ENCODE data around the gene L2HGDH. TPM values are rescaled to one million over a fixed set of nuclear protein-coding genes. Genes with fewer than 3 reads are reported as not detected.

L2HGDH gene
- total RNA-seq, 1 experiment from 2014 or later = 22.6 TPM

DNA sequence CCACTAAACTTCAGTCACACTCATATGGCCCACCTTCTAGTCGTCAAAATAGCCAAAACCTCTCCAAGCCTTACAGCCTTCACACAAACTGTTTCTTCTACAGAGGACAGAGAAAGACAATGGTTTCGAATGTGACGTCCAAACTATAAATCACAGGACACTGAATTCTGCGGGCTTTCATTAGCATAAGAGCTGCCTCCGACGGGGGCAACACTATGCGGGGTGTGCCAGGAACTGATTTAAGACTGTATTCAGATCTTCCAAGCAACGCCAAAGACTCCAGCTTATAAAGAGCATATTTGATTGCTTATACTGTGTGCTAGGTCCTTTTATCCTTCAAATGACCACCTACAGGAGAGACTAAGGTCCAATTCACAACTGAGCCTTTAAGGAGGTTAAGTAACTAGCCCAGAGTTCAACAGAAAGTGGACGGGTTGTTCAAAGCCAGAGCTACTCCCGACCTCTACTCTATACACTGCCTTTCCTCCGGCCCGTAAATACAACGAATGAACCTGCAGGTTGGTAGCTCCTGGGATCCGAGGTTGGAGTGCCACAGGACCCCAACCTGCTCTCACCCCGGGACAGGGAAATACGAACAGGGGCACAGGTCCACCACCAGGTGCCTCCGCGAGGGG lies 575 bp downstream of the L2HGDH start:
- no peak overlapping the region for H2BK15ac ChIP-seq (ENCODE audit: low read depth, low read length)
- peaks cover 9% of the 10 kb centered on the region for H3K23me2 ChIP-seq (ENCODE audit: insufficient read length, low read depth, low read length, poor library complexity, severe bottlenecking)
- H4K20me1 ChIP-seq (ENCODE audit: control insufficient read depth, insufficient read depth, insufficient read length) = no peaks in the 10 kb centered on the region
- no peak overlapping the region for H2BK120ac ChIP-seq (ENCODE audit: low read depth, low read length, poor library complexity, severe bottlenecking)
- H4K8ac ChIP-seq (replicated peaks; ENCODE audit: insufficient read length, low read depth, low read length) = no peak overlapping the region
- Mint-ChIP-seq H3K27me3 (ENCODE audit: low read depth) (no peaks in the 10 kb centered on the region; the same call in 1 of the 2 replicates), H3K4me3 (peak overlapping the region; percentile 88 to 94), H3K27ac (peak overlapping the region; percentile 25 to 89 (median 84)), H3K4me1 (peaks cover 10 to 24% of the 10 kb centered on the region in 2 experiments), H3K36me3 (ENCODE audit: insufficient read depth in 1 of 3, low read depth in 3 of 3) (peaks cover 30 to 39% (median 32%) of the 10 kb centered on the region in 3 experiments), H3K9me3 (peaks cover 13 to 17% of the 10 kb centered on the region in 2 experiments)
- no peaks in the 10 kb centered on the region for H3K27me3 ChIP-seq (ENCODE audit: insufficient read depth, low read length)
- H3K23ac ChIP-seq (ENCODE audit: insufficient read length, low read depth, low read length) = no peak overlapping the region
- no peak overlapping the region for H2BK12ac ChIP-seq (ENCODE audit: insufficient read length, low read depth, low read length)
- no peak overlapping the region for H2BK20ac ChIP-seq (ENCODE audit: low read depth, low read length, poor library complexity, severe bottlenecking)
- H4K91ac ChIP-seq (ENCODE audit: insufficient read length, low read depth, low read length) = no peak overlapping the region
- H3K79me1 ChIP-seq (ENCODE audit: insufficient read depth, low read depth, low read length, poor library complexity, severe bottlenecking) = no peaks in the 10 kb centered on the region
- H3K79me2 ChIP-seq (ENCODE audit: insufficient read depth, low read length) = peaks cover 10% of the 10 kb centered on the region; the same call in 1 of the 2 replicates
- no peak for DNase-seq
- no peak overlapping the region for H2AFZ ChIP-seq (ENCODE audit: low read length)
- TF ChIP-seq, protein P1, sequence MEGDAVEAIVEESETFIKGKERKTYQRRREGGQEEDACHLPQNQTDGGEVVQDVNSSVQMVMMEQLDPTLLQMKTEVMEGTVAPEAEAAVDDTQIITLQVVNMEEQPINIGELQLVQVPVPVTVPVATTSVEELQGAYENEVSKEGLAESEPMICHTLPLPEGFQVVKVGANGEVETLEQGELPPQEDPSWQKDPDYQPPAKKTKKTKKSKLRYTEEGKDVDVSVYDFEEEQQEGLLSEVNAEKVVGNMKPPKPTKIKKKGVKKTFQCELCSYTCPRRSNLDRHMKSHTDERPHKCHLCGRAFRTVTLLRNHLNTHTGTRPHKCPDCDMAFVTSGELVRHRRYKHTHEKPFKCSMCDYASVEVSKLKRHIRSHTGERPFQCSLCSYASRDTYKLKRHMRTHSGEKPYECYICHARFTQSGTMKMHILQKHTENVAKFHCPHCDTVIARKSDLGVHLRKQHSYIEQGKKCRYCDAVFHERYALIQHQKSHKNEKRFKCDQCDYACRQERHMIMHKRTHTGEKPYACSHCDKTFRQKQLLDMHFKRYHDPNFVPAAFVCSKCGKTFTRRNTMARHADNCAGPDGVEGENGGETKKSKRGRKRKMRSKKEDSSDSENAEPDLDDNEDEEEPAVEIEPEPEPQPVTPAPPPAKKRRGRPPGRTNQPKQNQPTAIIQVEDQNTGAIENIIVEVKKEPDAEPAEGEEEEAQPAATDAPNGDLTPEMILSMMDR (conservative IDR thresholded peaks at IDR 0.05) = peak; percentile 75
- H3K4me2 ChIP-seq (ENCODE audit: insufficient read depth, insufficient read length, low read length) = peak overlapping the region; percentile 90
- no peak overlapping the region for H3T11ph ChIP-seq (ENCODE audit: low read length)
- H3K56ac ChIP-seq (ENCODE audit: insufficient read length, low read depth, low read length) = no peak overlapping the region
- H3K14ac ChIP-seq (ENCODE audit: insufficient read depth, low read length) = peak overlapping the region; percentile 54; the same call in 1 of the 2 replicates
- no CpG with 5 or more reads among the region's 18 CpGs for WGBS (ENCODE audit: extremely low coverage, insufficient read length, low lambda C conversion rate)
- no peaks in the 10 kb centered on the region for H3K4me1 ChIP-seq (ENCODE audit: insufficient read depth, low read length)
- H3K9ac ChIP-seq (ENCODE audit: extremely low read depth, insufficient read length, low read length) = peak overlapping the region; percentile 54
- no peak overlapping the region for H3K27ac ChIP-seq (ENCODE audit: insufficient read length, low read depth, low read length)
- no peak overlapping the region for H4K5ac ChIP-seq (ENCODE audit: insufficient read length, low read depth, low read length)
- no peak overlapping the region for H2AK5ac ChIP-seq (ENCODE audit: insufficient read length, low read length)
- peak overlapping the region; percentile 31 for H3K18ac ChIP-seq (ENCODE audit: insufficient read length, low read depth, low read length)
- H3K9me3 ChIP-seq (ENCODE audit: control insufficient read depth, low read depth, low read length) = no peaks in the 10 kb centered on the region
- no peak overlapping the region for H3K4ac ChIP-seq (ENCODE audit: low read depth, low read length)
- H2BK5ac ChIP-seq (ENCODE audit: insufficient read length, low read length) = no peak overlapping the region

Data from H9 (cell line).